GM19193 (cell line): ENCODE data around the gene FER1L5.

Experiments used
- POLR2A ChIP-seq: IDR thresholded peaks from 4 replicates; pipeline ENCODE4 v1.6.1; 2011; ENCODE audit not compliant: insufficient read depth, insufficient read length; ENCODE audit errors: extremely low read depth

The FER1L5 gene

GRCh38 chr2:96642564-96643360 lies at the start of gene FER1L5:
Gene FER1L5 (plus strand): TSS chr2:96642764. CDS start chr2:96642837, 73 bp downstream.
- no peak for TF ChIP-seq POLR2A

DNA sequence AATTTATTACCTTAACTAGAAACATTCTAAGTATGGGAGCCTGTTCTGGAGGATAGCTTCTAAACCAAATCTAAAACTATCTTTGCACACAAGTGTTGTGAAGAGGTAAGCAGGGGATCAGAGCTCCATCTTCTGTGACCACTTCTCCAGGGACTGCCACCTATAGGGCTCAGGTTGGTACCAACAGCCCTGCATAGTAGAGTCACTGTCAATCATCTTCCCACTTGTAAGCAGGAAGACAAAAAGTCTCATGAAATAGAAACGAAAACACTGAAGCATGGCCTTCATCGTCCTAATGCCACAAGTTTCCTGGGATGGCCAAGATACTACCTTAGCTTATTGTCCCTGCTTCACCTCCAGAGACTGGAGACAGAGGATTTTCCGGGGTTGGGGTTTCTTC lies 48.3 kb upstream of the FER1L5 start:
- TF ChIP-seq POLR2A = no peak

- TF ChIP-seq POLR2A = no peak
These were observed 47.8 kb upstream of the FER1L5 start for GRCh38 chr2:96594691-96595152.

DNA sequence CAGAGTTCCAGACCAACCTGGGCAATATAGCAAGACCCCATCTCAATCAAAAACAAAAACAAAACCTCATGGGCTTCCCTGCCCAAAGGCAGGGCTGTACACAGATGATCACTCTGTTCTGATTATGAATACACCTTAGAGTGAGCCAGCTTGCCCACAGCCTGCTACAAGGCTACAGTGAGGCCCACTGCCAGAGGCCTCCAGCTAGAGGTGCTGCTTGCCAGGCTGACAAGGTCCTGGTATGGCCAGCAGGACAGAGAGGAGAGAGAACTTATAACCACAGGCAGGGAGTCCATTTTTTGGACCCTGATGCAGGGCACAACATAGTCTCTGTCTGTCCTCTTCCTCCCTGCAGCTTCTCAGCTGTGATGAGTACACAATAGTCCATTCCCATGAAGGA lies 46.0 kb upstream of the FER1L5 start:
- TF ChIP-seq POLR2A = no peak

DNA sequence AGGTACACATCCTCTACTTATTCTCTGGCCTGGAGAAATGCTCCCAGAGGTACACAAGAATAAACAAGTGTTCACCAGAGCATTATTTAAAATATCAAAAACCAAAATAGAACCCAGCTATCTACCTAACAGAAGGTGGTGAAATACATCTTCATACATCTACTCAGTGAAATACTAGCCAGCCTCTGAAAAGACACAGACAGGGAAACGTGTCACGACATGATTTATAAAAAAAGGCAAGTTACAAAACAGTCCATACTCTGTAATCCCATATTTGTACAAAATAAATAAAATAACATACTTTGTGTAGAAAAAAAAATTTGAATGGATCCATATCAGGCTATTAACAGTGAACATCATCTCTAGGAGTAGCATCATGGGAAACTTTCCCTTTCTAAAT lies 42.6 kb upstream of the FER1L5 start:
- TF ChIP-seq POLR2A = no peak

DNA sequence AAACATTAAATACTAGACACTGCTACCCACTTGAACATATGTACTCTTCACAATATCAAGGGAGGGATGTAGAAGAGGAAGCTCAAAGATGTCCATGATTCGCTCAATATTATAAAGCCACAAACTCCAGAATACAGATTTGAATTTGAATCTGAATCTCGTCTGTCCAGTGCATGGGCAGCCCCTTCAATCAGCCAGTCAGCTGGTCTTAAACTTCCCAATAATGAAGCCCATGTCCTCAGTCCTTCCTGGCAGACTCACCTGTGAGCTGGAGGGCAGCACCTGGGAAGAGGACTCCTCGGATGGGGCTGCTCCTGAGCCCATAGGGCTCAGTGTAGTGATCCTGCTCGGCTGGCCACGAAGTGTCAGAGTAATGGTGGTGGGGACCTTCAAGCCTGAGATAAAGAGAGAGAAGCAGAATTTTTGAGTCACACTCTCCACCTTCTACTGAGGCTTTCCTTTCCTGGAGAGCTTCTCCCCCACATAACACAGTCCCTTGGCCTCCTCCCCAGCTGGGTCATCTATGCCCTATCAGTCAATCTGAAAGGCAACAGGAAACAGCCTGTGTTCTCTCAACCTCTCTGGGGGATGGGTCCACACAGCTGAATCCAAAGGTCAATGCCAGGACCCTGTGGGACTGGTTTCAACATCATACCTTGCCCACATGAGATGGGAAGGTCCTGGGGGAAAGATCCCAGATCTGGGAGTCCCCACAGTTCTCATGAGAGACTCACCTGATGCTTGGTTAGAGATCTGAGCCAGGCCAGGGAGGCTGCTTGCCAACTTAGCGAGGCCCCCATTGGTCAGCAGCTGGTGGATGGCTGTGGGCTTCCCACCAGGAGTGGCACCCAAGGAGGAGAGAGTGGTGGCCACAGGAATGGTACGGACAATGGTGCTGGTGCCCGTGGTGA lies 40.9 kb upstream of the FER1L5 start:
- TF ChIP-seq POLR2A = no peak

DNA sequence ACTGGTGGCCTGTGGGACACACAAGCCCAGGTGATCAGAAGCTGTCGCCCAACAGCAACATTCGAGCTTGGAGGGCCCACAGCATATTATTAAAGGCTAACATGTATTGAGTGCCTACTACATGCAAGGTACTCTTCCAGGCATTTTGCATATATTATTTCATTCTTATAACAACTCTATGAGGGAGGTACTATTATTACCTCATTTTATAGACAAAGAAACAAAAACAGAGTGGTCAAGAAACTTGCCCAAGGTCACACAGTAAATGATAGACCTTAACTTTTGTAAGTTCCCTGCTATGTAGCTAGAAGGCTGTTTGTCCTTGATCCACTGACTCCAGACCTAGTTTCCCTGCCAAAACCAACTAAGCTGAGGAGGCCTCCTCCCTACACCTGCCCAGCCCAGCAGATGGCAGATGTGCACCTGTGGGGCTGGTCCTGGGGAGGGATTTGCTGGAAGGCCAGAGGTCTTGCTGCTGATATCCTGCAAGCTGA lies 40.2 kb upstream of the FER1L5 start:
- no peak for TF ChIP-seq POLR2A

DNA sequence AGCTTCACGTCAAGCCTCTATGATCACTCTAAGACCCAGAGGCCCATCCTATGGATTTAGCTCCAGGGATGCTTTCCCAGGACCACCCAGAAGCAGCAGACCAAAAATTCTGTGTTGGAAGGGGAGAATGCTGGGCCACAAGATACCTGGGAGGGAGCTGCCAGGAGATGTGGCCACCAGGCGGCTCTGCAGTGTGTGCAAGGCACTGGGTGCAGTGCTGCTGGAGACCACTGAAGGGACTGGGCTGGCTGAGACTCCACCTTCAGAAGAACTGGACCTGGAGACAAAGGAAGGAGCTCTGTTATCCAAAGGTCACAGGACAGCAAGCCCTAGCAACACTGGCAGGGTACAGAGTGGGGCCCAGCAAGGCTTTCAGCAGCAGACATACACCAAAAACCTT lies 38.5 kb upstream of the FER1L5 start:
- TF ChIP-seq POLR2A = no peak

- TF ChIP-seq POLR2A = no peak
These were observed 33.8 kb upstream of the FER1L5 start for GRCh38 chr2:96608469-96609455.

DNA sequence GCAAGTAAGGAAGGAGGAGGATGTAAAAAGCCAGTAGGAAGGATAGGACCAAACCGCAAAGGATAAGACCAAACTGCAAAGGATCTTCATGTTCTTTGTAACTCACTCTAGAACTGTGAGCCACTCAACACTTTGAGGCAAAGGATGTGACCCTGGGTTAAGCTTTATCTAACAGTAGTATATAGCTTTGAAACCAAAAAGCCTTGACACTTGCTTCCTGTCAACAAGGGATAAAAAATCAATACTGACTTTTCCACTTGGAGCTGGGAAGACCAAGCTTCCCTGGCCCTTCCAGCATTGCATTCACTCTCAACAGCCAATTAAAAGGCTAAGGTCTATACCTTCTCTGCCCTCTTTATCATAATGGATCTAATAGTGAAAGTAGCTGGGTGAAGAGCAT lies 26.4 kb upstream of the FER1L5 start:
- no peak for TF ChIP-seq POLR2A

GRCh38 chr2:96616535-96616934 lies 26.0 kb upstream of the FER1L5 start:
- TF ChIP-seq POLR2A = no peak

DNA sequence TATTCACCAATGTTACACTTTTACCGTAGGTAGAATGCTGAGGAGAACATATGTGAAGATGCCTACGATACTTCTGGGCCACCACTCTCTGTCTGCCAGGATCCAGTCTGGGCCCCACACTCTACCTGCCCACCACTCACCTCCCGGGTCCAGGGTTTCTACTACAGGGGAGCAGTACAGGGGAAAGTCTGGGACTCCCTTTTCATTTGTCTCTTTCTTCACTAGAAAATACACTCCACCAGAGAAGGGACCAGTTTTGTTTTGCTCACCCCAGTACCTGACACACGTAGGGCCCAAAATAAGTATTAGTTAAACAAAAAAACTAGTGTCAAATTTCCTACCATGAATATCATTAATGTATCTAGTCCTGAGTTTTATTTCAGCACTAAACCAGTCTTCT lies 25.6 kb upstream of the FER1L5 start:
- no peak for TF ChIP-seq POLR2A

DNA sequence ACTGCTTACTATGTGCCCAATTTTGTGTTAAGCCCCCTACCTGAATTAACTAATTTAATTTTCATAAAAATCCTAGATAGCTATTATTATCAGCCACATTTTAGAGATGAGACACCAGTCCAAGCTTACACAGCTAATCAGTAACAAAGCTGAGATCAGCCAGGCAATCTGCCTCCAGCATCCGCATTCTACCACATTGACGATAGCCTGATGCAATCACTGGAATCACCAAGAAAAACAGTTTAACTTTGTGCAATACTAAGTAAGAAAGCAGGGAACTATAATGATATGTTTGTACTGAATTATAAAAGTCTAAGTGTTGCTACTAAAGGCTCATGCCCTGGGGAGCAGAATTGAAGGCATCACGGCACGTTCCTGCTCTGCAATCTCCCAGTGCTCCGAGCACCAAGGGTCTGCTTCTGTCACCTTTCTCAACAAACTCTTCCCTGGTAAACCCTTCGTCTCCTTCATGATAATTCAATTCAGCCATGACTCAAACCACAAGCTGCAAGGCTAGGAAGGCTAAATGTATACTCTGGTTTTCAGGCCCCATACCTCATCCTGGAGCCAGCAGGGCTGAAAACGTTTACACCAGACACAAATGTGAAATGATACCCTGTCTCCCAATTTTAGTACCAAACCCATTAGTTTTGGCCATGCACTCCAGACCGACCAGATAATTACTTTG lies 23.8 kb upstream of the FER1L5 start:
- TF ChIP-seq POLR2A = no peak

- TF ChIP-seq POLR2A = no peak
These were observed 20.0 kb upstream of the FER1L5 start for GRCh38 chr2:96622544-96622943.

DNA sequence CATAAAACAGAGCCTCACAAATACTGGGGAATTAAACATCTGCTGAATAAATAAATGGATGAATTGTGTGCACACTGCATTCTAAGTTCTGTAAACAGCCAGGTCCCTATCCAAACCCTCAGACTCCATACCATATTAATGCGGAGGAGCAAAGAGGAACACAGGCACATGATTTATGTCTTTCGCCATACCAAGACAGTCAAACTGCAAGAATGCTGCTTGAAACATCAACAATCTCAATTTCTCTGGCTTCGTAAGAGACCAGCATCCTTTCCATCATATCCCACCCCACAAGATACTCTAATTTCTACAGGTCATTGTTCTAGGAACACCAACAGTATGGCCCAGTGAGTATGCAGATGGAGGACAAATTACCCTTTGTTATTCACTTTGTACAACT lies 19.4 kb upstream of the FER1L5 start:
- TF ChIP-seq POLR2A = no peak
